Fibroblast of the aortic adventitia (primary cell): ENCODE results near the gene GOLGA6L7. TPM values are rescaled to one million over a fixed set of nuclear protein-coding genes. Genes with fewer than 3 reads are reported as not detected.
"Not testable (repeated sequence)": the region's sequence is repeated elsewhere in the genome, so short reads cannot be mapped to it uniquely, and the experiment has no call there.

Source experiments
- DNase-seq: peaks from one replicate; pipeline ENCODE4 v3.0.0-alpha.2; 2010; ENCODE audit warnings: low read depth
- H3K4me3 ChIP-seq: 2 replicates; pipeline ENCODE4 v1.5.1; 2011; ENCODE audit warnings: low read depth, mild to moderate bottlenecking, control low read depth, low read length, moderate library complexity
- total RNA-seq: library from RNA; depleted of rRNA; stranded (reverse); fragments of >200 nt; gene quantifications from 2 replicates; pipeline ENCODE4 v1.2.3, GENCODE V29; 2012; ENCODE audit warnings: low replicate concordance
- TF ChIP-seq, protein P1 (sequence below): IDR thresholded peaks from 2 replicates; pipeline ENCODE4 v1.5.1; 2011; ENCODE audit warnings: mild to moderate bottlenecking, low read length, control low read depth, inconsistent platforms; ENCODE audit not compliant: insufficient read depth

GOLGA6L7 gene
- total RNA-seq, 1 donor, result not detected

- DNase-seq, result no peak
- TF ChIP-seq, protein P1, sequence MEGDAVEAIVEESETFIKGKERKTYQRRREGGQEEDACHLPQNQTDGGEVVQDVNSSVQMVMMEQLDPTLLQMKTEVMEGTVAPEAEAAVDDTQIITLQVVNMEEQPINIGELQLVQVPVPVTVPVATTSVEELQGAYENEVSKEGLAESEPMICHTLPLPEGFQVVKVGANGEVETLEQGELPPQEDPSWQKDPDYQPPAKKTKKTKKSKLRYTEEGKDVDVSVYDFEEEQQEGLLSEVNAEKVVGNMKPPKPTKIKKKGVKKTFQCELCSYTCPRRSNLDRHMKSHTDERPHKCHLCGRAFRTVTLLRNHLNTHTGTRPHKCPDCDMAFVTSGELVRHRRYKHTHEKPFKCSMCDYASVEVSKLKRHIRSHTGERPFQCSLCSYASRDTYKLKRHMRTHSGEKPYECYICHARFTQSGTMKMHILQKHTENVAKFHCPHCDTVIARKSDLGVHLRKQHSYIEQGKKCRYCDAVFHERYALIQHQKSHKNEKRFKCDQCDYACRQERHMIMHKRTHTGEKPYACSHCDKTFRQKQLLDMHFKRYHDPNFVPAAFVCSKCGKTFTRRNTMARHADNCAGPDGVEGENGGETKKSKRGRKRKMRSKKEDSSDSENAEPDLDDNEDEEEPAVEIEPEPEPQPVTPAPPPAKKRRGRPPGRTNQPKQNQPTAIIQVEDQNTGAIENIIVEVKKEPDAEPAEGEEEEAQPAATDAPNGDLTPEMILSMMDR, result no peak
- H3K4me3 ChIP-seq, result no peak overlapping the region
Observed at GRCh38 chr15:28876131-28876844, 27.8 kb upstream of the GOLGA6L7 start.

- TF ChIP-seq, protein P1, result no peak
- DNase-seq, result no peak
- no peak overlapping the region for H3K4me3 ChIP-seq
Observed at GRCh38 chr15:28875461-28876000, 27.1 kb upstream of the GOLGA6L7 start.

GRCh38 chr15:28873585-28874190 lies 25.2 kb upstream of the GOLGA6L7 start:
- DNase-seq, result no peak
- no peak overlapping the region for H3K4me3 ChIP-seq
- TF ChIP-seq, protein P1, result no peak

- H3K4me3 ChIP-seq, result no peak overlapping the region
- no peak for DNase-seq
- TF ChIP-seq, protein P1, result no peak
Observed at GRCh38 chr15:28873006-28873405, 24.6 kb upstream of the GOLGA6L7 start.

DNA sequence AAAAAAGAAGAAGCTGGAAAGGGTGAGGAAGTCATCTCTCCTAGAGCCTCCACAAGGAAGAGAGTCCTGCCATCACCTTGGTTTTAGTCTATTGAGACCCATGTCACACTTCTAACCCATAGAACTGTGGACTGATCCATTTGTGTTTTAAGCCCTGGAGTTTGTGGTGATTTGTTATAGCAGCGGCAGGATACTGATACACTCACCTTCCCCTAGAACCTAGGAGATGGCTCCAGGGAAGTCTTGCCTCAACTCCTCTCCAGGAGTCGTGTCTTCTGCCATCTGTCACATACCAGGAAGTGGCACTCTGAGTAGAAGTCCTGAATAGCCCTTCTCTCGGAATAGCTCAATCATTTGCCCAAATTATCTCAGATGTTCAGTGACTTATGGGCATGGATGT lies 22.7 kb upstream of the GOLGA6L7 start:
- TF ChIP-seq, protein P1, result no peak
- H3K4me3 ChIP-seq, result no peak overlapping the region
- no peak for DNase-seq

DNA sequence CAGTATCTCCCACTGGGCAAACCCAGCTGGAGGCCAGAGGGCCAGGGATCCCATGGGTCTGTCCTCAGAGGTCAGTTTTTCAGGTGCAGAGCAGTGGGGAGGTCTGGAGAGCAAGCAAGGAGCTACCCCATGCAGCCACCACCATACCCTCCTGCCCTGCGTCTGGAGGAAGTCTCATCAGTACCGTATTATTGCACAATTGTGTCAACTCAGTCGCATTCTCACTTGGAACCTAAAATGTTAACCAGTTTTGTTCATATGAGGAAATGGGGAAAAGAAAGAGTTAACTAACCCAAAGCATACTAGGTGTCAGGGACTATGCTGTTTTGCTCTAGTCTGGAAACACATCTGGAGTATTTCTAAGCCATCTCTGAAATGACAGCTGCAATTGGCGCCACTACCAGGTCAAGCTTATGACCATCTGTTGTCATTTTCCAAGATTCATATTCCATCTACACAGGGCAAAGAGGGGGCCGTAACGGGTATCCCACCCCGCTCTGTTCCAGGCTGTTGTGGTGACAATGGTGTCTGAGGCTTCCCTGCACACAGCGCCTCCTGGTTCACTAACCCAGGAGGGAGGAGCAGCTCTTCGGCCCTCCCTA lies 20.4 kb upstream of the GOLGA6L7 start:
- H3K4me3 ChIP-seq, result no peak overlapping the region
- DNase-seq, result no peak
- TF ChIP-seq, protein P1, result no peak

GRCh38 chr15:28861589-28862293 lies 13.3 kb upstream of the GOLGA6L7 start:
- DNase-seq, H3K4me3 ChIP-seq: not testable (repeated sequence)
